HG02885 (cell line): ENCODE data around the gene SIRPA.

Source experiments
- ATAC-seq: cut with Tn5 transposase; IDR thresholded peaks from one replicate; pipeline ENCODE4 v1.9.1; 2021; ENCODE audit warnings: mild to moderate bottlenecking; ENCODE audit not compliant: unreplicated experiment, poor library complexity

SIRPA gene

DNA sequence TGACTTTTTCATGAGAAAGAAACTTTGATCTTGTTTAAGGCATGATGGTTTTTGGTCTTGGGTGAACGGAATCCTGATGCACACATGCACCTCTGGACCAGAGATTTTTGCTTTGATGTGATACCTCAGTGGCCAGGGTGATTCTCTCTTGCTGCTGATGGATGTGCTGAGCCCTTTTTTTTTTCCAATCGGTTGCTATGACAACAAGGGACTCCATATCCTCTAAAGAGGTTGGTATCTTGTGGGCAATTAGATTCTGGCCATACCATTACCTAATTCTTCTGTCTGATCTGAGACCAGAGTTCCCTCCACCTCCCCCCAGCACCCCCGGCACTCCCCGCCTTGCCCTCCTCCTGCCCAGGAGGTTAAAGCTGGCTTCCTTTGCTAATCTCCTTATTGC, 73.8 kb downstream of the SIRPA start:
- ATAC-seq = no peak

DNA sequence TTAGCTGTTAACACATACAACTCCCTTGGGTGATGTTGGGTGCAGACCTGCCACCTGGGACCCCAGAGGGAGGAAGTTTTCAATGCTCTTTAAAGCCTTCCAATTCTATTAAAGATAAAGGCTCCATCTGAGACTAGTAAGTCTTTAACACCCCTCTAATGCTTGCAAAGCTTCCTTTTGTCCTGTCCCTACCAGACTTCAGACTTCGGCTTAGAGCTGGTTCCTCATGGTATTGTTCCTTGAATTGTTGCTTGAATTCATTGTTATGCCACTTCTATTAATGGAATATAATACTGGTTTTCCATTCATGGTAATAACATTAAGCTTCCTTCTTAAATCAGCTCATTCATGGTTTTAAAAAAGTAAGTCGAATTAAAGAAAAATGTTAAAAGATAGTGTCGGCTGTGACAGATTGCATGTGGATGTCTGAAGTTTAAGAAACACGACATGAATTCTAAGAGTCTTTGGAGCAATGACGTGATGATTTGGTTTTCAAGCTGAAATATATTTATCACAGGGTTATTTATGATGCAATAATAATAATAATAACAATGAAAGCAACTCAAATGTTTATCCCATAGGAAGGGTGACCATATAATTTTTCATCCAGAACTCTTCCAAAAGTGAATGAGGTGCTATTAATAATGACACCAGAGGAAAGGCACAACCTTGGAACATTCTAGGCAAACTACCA, 76.8 kb downstream of the SIRPA start:
- ATAC-seq = no peak

DNA sequence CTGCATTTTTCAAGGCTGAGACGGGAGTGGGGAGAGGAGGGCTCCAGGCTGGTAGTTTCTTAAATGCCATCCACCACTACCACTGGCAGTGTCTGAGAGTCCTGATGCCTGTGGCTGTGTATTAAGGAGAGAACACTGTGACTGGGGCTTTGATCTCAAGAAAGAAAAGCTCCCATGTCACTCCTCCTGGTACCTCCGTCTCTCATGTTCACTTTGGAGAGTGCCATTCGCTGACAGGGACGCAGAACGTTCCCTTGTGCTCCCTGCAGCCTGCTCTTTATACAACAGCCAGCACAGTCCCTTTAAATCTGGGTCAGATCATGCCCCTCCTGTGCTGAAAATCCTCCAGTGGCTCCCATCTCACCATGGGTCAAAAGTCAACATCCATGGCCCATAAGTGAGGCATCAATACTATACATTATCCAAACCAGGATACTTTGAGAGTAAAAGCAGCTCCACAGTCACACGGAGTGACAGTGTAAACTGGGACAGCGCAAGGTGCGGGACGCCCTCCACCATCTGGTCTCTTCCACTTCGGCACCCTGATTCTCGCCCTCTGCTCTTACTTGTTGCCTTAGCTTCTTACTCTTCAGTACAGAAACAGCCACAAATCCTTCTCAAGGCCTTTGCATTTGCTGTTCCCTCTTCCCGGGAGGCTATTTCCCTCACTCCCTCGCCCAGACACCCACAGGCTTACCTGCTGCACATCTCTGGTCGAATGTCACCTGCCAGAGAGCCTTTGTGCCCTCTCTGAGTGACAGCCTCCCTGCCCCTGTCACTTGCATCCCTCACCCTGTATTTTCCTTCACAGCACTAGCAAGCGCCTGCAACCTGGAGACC, 78.6 kb downstream of the SIRPA start:
- ATAC-seq = no peak

DNA sequence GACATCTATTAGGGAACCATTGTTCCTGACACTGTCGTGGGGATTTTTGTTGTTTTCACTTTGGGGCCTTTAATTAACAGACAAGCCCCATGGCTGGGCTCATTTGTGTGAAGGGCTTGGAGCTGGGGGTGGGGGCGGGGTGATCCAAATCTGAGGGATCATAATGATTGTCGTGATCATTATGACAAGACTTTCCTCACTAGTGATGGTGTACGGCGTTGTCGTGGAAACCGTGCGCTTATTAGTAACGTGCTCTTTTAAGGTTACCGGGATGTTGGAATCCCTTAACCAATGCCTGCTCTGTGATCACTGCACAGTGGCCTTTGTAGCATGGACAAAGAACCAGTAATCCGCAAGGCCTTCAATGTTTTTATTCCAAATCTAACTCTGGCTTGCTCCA, 80.1 kb downstream of the SIRPA start:
- no peak for ATAC-seq

DNA sequence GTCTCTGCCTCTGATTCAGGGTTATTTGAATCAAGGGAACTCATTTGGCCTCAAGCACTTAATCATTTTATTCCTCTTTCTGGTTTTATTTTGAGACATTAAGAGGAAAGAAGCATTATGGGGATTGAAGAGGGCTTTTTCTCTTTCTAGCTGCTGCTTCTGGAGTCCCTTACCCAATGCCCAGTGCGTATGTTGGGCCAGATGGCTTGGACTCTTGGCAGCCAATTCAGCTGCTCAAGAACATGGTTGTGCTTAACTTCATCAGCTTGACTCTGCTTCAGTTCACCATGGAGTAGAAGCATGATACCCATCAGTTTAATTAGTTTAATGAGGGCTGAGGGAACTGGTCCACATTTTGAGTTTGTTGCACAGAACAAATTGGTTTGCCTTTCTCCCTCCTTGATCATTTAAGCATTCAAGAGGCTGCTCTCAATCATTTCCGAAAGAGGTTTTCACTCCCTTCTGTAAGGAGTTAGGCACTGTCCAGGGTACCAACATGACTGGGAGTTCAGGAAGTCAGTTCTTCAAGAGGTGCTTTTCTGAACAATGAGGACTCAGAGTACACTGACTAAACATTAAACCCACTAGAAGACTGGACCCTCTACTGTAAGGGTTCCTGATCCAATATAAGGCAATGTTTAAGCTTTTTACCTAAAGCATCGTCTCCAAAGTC, 84.0 kb downstream of the SIRPA start:
- ATAC-seq = no peak

DNA sequence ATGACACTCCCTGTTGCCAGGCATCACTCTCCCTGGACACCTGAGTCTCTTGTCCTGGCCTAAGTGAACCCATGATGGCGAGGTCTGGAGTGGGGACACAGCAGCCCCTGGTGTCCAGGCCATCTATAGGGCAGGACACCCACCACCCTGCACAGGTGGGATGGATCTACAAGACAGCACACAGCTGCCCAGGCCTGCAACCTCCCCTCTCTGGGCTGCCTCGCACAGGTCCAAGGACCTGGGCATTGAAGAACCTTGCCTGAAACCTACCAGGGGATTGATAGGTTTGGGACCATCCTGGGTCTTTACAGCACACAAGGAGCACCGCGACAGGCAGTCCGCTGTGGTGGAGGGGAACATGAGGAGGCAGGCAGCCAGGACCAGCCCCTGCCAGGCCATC, 87.5 kb downstream of the SIRPA start:
- no peak for ATAC-seq

DNA sequence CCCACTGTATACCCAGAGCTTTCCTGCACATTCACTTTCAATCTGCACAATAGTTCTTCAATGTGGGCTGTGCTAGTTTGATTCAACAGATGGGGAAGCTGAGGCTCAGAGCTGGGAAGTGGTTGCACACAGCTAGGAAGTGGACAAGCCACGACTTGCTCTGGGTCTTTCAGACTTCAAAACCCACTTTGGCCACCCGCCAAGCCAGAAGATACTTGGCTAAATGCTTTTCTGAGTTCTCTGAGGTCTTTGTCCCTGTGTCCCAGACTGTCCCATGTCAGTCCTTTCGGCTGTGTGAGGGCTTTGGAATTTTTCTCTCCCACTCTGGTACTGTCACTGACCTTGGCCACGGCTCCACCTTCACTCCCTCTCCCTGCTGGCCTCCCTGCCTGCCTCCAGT, 88.1 kb downstream of the SIRPA start:
- ATAC-seq = no peak

DNA sequence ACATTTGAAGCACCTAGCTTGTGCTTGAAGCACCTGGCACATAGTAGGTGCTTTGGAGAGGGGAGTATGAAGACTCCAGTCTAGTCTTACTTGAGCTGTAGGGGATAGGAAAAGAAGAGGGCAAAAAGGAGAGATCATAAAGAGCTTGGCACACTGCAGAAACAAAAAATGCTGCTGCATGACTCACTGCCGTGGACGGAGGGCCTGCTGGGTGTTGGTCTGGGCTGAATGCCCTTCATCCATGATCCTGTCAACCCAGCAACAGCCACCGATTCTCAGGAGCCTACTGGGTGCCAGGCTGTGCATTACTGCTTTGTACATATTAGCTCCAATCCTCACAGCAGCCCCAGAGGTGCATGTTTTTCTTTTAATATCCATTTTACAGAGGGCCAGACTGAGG, 92.6 kb downstream of the SIRPA start:
- ATAC-seq = no peak
